GM19463 (cell line): ENCODE data around the gene SLC35F3.
"Not testable (repeated sequence)": the region's sequence is repeated elsewhere in the genome, so short reads cannot be mapped to it uniquely, and the experiment has no call there.

Experiments used
- ATAC-seq: cut with Tn5 transposase; IDR thresholded peaks from one replicate; pipeline ENCODE4 v1.9.1; 2021; ENCODE audit warnings: mild to moderate bottlenecking, moderate library complexity; ENCODE audit not compliant: unreplicated experiment

Gene SLC35F3

GRCh38 chr1:234273981-234274380 lies 369.5 kb downstream of the SLC35F3 start:
- no peak for ATAC-seq

GRCh38 chr1:234276151-234276788 lies 371.8 kb downstream of the SLC35F3 start:
- ATAC-seq, result no peak

- ATAC-seq, result no peak
Observed at GRCh38 chr1:234277161-234277868, 372.8 kb downstream of the SLC35F3 start.

- ATAC-seq, result no peak
Observed at GRCh38 chr1:234279021-234279420, 374.5 kb downstream of the SLC35F3 start.

GRCh38 chr1:234280500-234280899 lies 376.0 kb downstream of the SLC35F3 start:
- ATAC-seq, result no peak

- ATAC-seq, result no peak
Observed at GRCh38 chr1:234281826-234282489, 377.5 kb downstream of the SLC35F3 start.

GRCh38 chr1:234286206-234286605 lies 381.7 kb downstream of the SLC35F3 start:
- no peak for ATAC-seq

GRCh38 chr1:234288946-234289345 lies 384.5 kb downstream of the SLC35F3 start:
- no peak for ATAC-seq

GRCh38 chr1:234289538-234290305 lies 385.2 kb downstream of the SLC35F3 start:
- ATAC-seq, result no peak

- no peak for ATAC-seq
Observed at GRCh38 chr1:234292011-234292410, 387.5 kb downstream of the SLC35F3 start.

GRCh38 chr1:234292548-234292947 lies 388.1 kb downstream of the SLC35F3 start:
- no peak for ATAC-seq

GRCh38 chr1:234294109-234294817 lies 389.8 kb downstream of the SLC35F3 start:
- ATAC-seq, result no peak

- no peak for ATAC-seq
Observed at GRCh38 chr1:234295068-234295467, 390.6 kb downstream of the SLC35F3 start.

- no peak for ATAC-seq
Observed at GRCh38 chr1:234295626-234296025, 391.1 kb downstream of the SLC35F3 start.

GRCh38 chr1:234296496-234296895 lies 392.0 kb downstream of the SLC35F3 start:
- ATAC-seq, result no peak

GRCh38 chr1:234297668-234298067 lies 393.2 kb downstream of the SLC35F3 start:
- no peak for ATAC-seq

- no peak for ATAC-seq
Observed at GRCh38 chr1:234300096-234300495, 395.6 kb downstream of the SLC35F3 start.

GRCh38 chr1:234301663-234302062 lies 397.2 kb downstream of the SLC35F3 start:
- ATAC-seq, result not testable (repeated sequence)

GRCh38 chr1:234302354-234302962 lies 398.0 kb downstream of the SLC35F3 start:
- no peak for ATAC-seq

- no peak for ATAC-seq
Observed at GRCh38 chr1:234303231-234303630, 398.8 kb downstream of the SLC35F3 start.
